ENCODE data around the gene ZG16B.

Gene ZG16B

GRCh38 chr16:2865651-2866050 lies 35.5 kb downstream of the ZG16B start:
- no peak for DNase-seq (ENCODE audit: extremely low read depth, low read depth)
- TF ChIP-seq, protein P1, sequence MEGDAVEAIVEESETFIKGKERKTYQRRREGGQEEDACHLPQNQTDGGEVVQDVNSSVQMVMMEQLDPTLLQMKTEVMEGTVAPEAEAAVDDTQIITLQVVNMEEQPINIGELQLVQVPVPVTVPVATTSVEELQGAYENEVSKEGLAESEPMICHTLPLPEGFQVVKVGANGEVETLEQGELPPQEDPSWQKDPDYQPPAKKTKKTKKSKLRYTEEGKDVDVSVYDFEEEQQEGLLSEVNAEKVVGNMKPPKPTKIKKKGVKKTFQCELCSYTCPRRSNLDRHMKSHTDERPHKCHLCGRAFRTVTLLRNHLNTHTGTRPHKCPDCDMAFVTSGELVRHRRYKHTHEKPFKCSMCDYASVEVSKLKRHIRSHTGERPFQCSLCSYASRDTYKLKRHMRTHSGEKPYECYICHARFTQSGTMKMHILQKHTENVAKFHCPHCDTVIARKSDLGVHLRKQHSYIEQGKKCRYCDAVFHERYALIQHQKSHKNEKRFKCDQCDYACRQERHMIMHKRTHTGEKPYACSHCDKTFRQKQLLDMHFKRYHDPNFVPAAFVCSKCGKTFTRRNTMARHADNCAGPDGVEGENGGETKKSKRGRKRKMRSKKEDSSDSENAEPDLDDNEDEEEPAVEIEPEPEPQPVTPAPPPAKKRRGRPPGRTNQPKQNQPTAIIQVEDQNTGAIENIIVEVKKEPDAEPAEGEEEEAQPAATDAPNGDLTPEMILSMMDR (IDR thresholded peaks at IDR 0.05; ENCODE audit: low read depth, low read length), result no peak

DNA sequence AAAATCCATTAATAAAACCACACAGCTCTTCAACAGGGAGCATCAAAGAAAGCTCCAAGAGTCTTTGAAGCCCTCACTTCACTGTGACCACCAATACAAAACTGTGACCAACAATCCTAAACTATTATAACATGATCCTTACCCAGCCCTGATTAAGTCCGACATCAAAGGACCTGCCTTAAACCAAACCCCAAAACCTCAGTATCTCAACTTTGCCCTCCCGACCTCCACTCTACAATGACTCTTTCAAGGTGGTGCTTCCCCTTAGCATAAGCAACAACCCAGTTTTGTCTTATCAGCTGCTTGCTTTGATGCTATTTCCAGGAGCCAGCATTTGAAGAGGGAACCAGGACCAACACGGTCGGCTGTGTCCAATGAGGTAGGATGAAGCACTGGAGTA lies 36.3 kb downstream of the ZG16B start:
- TF ChIP-seq, protein P1 (IDR thresholded peaks at IDR 0.05; ENCODE audit: low read depth, low read length), result no peak
- no peak for DNase-seq (ENCODE audit: extremely low read depth, low read depth)

- TF ChIP-seq, protein P1 (IDR thresholded peaks at IDR 0.05; ENCODE audit: low read depth, low read length), result no peak
- DNase-seq (ENCODE audit: extremely low read depth, low read depth), result no peak
These were observed 37.5 kb downstream of the ZG16B start for GRCh38 chr16:2867661-2867986.

DNA sequence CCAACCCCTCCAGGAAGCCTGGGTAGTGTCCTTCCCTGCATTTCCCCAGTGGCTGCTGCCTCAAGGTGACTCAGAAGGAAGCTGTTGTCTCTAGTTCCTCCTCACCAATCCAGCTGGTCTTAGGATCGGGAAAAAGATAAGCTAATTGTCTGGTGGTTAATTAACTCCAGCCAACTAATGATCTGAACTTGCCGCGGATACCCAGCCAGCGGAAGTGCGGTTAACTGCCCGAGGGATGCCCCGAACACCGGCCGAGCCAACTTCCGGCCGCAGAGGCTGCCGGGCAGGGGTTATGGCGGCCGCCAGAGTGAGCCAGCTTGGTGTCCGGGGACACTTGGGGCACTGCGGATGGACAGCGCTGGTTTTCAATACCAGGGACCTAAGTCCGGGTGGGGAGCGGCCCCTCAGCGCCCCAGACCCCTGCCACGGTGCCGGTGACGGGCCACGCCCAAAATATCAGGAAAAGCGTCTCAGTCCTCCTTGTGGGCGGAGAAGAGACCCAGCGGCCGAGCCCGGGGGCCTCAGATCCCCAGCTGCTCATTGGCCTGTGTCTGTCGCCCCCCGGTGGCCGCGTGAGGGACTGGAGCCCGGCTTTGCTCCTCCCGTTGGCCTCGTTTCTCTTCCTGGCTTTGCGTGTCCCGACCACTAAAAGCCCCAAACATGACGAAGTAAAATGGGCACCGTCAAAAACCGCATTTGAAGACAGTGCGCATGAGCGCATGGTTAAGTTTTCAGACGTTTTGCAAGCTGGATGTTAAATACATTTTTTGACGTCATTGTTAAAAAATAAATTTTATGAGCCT lies 38.1 kb downstream of the ZG16B start:
- TF ChIP-seq, protein P1 (IDR thresholded peaks at IDR 0.05; ENCODE audit: low read depth, low read length), result peak; percentile 95
- DNase-seq (ENCODE audit: extremely low read depth, low read depth), result peak; percentile 87

DNA sequence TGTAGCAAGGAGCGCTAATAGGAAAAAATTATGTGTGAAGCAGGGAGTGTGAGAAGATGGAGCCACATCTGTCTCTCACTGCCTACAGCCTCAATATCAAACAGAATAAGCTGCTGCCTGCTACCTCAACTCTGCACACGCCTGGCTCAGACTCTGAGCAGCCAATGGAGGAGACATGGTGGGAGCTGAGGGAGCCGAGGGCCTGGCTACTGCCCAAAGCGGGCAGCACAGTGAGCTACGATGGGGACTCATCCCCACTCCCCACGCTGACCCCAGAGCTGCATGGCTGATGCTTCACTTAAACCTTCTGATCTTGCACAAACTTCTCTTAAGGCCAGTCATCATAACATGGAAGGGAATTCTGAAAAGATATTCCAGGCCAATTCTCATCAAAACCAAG lies 41.8 kb downstream of the ZG16B start:
- TF ChIP-seq, protein P1 (IDR thresholded peaks at IDR 0.05; ENCODE audit: low read depth, low read length), result no peak
- DNase-seq (ENCODE audit: extremely low read depth, low read depth), result no peak

- no peak for DNase-seq (ENCODE audit: extremely low read depth, low read depth)
These were observed 44.2 kb downstream of the ZG16B start for GRCh38 chr16:2874032-2874911.

More at GRCh38 chr16:2874032-2874911, 44.2 kb downstream of the ZG16B start:
- TF ChIP-seq, protein P1 (IDR thresholded peaks at IDR 0.05; ENCODE audit: low read depth, low read length), result no peak
